Neural progenitor cell (in vitro differentiated cells): Measurements from ENCODE around the gene PTPRN2.

Experiments
- CTCF ChIP-seq: fragments of 200-600 bp; sonication (generic); IDR thresholded peaks from 2 replicates; pipeline ENCODE4 v1.5.1; 2017; ENCODE audit warnings: antibody characterized with exemption, mild to moderate bottlenecking
- EZH2phosphoT487 ChIP-seq: fragments of 200-600 bp; sonication (generic); IDR thresholded peaks from 2 replicates; pipeline ENCODE4 v1.6.1; 2017; ENCODE audit warnings: antibody characterized with exemption

GRCh38 chr7:157668884-157669767 is 918.5 kb downstream of the PTPRN2 start:
- TF ChIP-seq EZH2phosphoT487 (no peak), CTCF (no peak)
